ENCODE measurements around the gene NUMB.

Gene NUMB

GRCh38 chr14:73458183-73458976 lies at the start of gene NUMB:
Gene NUMB (minus strand): TSS chr14:73458546. CDS start chr14:73355751, 102,795 bp downstream.
- DNase-seq, result peak; percentile 98 to 100

- peak in 1 of 2 donors; percentile 9 for DNase-seq
These were observed 45.3 kb upstream of the NUMB start for GRCh38 chr14:73503648-73504047.

- DNase-seq, result no peak
These were observed 43.8 kb upstream of the NUMB start for GRCh38 chr14:73502017-73502619.

- DNase-seq, result no peak
These were observed 42.0 kb upstream of the NUMB start for GRCh38 chr14:73500360-73500759.

GRCh38 chr14:73494593-73494992 lies 36.2 kb upstream of the NUMB start:
- no peak for DNase-seq

GRCh38 chr14:73492670-73493069 lies 34.3 kb upstream of the NUMB start:
- DNase-seq, result no peak

GRCh38 chr14:73492043-73492552 lies 33.8 kb upstream of the NUMB start:
- no peak for DNase-seq

- peak; percentile 64 to 74 for DNase-seq
These were observed 33.1 kb upstream of the NUMB start for GRCh38 chr14:73491256-73492042.

- no peak for DNase-seq
These were observed 31.3 kb upstream of the NUMB start for GRCh38 chr14:73489481-73490175.

- no peak for DNase-seq
These were observed 20.3 kb upstream of the NUMB start for GRCh38 chr14:73478684-73479083.

GRCh38 chr14:73477618-73478266 lies 19.4 kb upstream of the NUMB start:
- DNase-seq, result peak in 1 of 2 donors; percentile 55

- DNase-seq, result no peak
These were observed 18.1 kb upstream of the NUMB start for GRCh38 chr14:73476451-73476931.

- no peak for DNase-seq
These were observed 16.6 kb upstream of the NUMB start for GRCh38 chr14:73474952-73475351.

- peak in 1 of 2 donors; percentile 72 for DNase-seq
These were observed 14.1 kb upstream of the NUMB start for GRCh38 chr14:73472185-73473114.

- DNase-seq, result no peak
These were observed 13.3 kb upstream of the NUMB start for GRCh38 chr14:73471582-73472184.

GRCh38 chr14:73468828-73469375 lies 10.6 kb upstream of the NUMB start:
- no peak for DNase-seq

GRCh38 chr14:73467800-73468199 lies 9.5 kb upstream of the NUMB start:
- no peak for DNase-seq

- DNase-seq, result peak in 1 of 2 donors; percentile 71
These were observed 9.0 kb upstream of the NUMB start for GRCh38 chr14:73467377-73467776.

- DNase-seq, result no peak
These were observed 8.5 kb upstream of the NUMB start for GRCh38 chr14:73466861-73467260.

All from CD4-positive, alpha-beta T cell treated with Interleukin-4 for 1 hour (primary cell).